Neutrophil (primary cell): ENCODE results near the gene OPA1.

Experiments
- H3K27ac ChIP-seq: fragments of 200-600 bp; sonication (generic); 2 replicates; pipeline ENCODE4 v1.5.1; 2016; ENCODE audit warnings: mild to moderate bottlenecking, moderate library complexity
- H3K27me3 ChIP-seq: fragments of 200-600 bp; sonication (generic); 2 replicates; pipeline ENCODE4 v1.6.0; 2016; ENCODE audit warnings: mild to moderate bottlenecking
- H3K36me3 ChIP-seq: fragments of 200-600 bp; sonication (generic); 2 replicates; pipeline ENCODE4 v1.5.1; 2017
- H3K4me1 ChIP-seq, 2 experiments: fragments of 200-600 bp in 1 of 2; sonication (generic) in 1 of 2; 1 replicate in 1 of 2; 2 replicates in 1 of 2; pipeline versions ENCODE4 v1.5.1 to v1.6.1; 2013 to 2016; ENCODE audit warnings: low read depth in 1 of 2, low read length in 1 of 2, mild to moderate bottlenecking in 1 of 2, moderate library complexity in 1 of 2; ENCODE audit not compliant: control insufficient read depth in 1 of 2, insufficient read depth in 1 of 2
- H3K4me3 ChIP-seq, 2 experiments: fragments of 200-600 bp in 1 of 2; sonication (generic) in 1 of 2; 1 replicate in 1 of 2; 2 replicates in 1 of 2; pipeline ENCODE4 v1.5.1; 2013 to 2016; ENCODE audit warnings: low read depth in 1 of 2, low read length in 1 of 2, mild to moderate bottlenecking in 1 of 2, moderate library complexity in 1 of 2
- H3K9me3 ChIP-seq: fragments of 200-600 bp; sonication (generic); 2 replicates; pipeline ENCODE4 v1.5.1; 2016
- CTCF ChIP-seq: fragments of 200-600 bp; sonication (generic); IDR thresholded peaks from 2 replicates; pipeline ENCODE4 v1.5.1; 2016; ENCODE audit warnings: antibody characterized with exemption

The OPA1 gene

GRCh38 chr3:193710286-193711165 is 117.5 kb downstream of the OPA1 start:
- Histone ChIP-seq H3K36me3 (no peaks in the 10 kb centered on the region), H3K9me3 (no peaks in the 10 kb centered on the region), H3K27ac (no peak overlapping the region), H3K27me3 (no peaks in the 10 kb centered on the region), H3K4me1 (peaks cover 3% of the 10 kb centered on the region in 2 experiments), H3K4me3 (no peak overlapping the region)
- TF ChIP-seq CTCF = no peak

- Histone ChIP-seq H3K36me3 (no peaks in the 10 kb centered on the region), H3K9me3 (no peaks in the 10 kb centered on the region), H3K4me1 (peaks cover 9% of the 10 kb centered on the region in 2 experiments), H3K4me3 (no peak overlapping the region), H3K27ac (no peak overlapping the region), H3K27me3 (no peaks in the 10 kb centered on the region)
- TF ChIP-seq CTCF = no peak
Measured at GRCh38 chr3:193711166-193711485, 118.1 kb downstream of the OPA1 start.

GRCh38 chr3:193711523-193711963 is 118.5 kb downstream of the OPA1 start:
- H3K27ac ChIP-seq = no peak overlapping the region
- no peaks in the 10 kb centered on the region for H3K27me3 ChIP-seq
- H3K4me1 ChIP-seq = peaks cover 13% of the 10 kb centered on the region in 2 experiments
- no peaks in the 10 kb centered on the region for H3K36me3 ChIP-seq
- TF ChIP-seq CTCF = no peak
- H3K9me3 ChIP-seq = no peaks in the 10 kb centered on the region
- no peak overlapping the region for H3K4me3 ChIP-seq

- no peak overlapping the region for H3K27ac ChIP-seq
Measured at GRCh38 chr3:193711964-193712598, 119.1 kb downstream of the OPA1 start.

GRCh38 chr3:193712938-193713337 is 119.9 kb downstream of the OPA1 start:
- no peaks in the 10 kb centered on the region for H3K27me3 ChIP-seq
- H3K27ac ChIP-seq = no peak overlapping the region
- no peaks in the 10 kb centered on the region for H3K36me3 ChIP-seq
- H3K9me3 ChIP-seq = no peaks in the 10 kb centered on the region
- H3K4me3 ChIP-seq = no peak overlapping the region
- H3K4me1 ChIP-seq = peaks cover 27% of the 10 kb centered on the region in 2 experiments
- TF ChIP-seq CTCF = no peak

More at GRCh38 chr3:193711964-193712598, 119.1 kb downstream of the OPA1 start:
- peaks cover 18% of the 10 kb centered on the region in 2 experiments for H3K4me1 ChIP-seq
- no peak for TF ChIP-seq CTCF
- H3K27me3 ChIP-seq = no peaks in the 10 kb centered on the region
- H3K36me3 ChIP-seq = no peaks in the 10 kb centered on the region
- H3K9me3 ChIP-seq = no peaks in the 10 kb centered on the region
- no peak overlapping the region for H3K4me3 ChIP-seq
